ENCODE measurements around the gene TGIF1.

The TGIF1 gene

GRCh38 chr18:3440341-3440740, 9.6 kb upstream of the TGIF1 start:
- DNase-seq = no peak

GRCh38 chr18:3441290-3441689, 8.7 kb upstream of the TGIF1 start:
- peak; percentile 29 for DNase-seq

DNA sequence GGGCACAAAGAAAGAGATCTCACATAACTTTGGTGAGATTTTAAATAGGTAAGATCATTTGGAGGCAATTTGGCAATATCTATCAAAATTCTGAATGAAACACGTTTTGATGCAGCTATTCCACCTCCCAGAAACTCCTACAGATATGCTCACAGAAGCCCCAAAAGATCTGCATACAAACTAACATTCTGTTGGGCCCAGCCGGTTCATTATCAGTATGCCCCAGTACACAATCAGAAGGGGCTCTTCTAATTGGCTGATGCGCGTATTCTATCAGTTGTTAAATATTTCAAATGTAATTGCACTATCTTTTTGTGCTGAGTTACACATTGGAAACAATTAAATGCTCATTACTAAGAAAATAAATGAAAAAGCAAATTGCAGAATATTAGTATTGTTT, 7.1 kb upstream of the TGIF1 start:
- DNase-seq = no peak

DNA sequence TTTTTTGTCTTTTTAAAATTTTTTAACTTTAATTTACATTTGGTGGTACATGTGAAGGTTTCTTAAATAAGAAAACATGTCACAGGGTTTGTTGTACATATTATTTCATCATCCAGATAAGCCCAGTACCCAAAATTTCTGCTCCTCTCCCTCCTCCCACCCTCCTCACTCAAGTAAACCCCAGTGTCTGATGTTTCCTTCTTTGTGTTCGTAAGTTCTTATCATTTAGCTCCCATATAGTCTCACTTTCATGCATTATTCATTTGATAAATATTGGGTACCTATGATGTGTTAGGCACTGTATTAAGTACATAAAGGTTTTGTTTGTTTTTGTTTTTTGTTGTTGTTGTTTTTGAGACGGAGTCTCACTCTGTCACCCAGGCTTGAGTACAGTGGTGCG, 5.7 kb upstream of the TGIF1 start:
- no peak for DNase-seq

GRCh38 chr18:3444954-3445353, 5.0 kb upstream of the TGIF1 start:
- DNase-seq = no peak

- no peak for DNase-seq
Observed at GRCh38 chr18:3447068-3447894, 2.7 kb upstream of the TGIF1 start.

- peak; percentile 93 for DNase-seq
Observed at GRCh38 chr18:3447895-3448837, 1.8 kb upstream of the TGIF1 start.

GRCh38 chr18:3448838-3449511, 997 bp upstream of the TGIF1 start:
- peak; percentile 87 for DNase-seq

GRCh38 chr18:3449512-3450011, 410 bp upstream of the TGIF1 start:
- DNase-seq = peak; percentile 85

GRCh38 chr18:3450799-3451182, 819 bp downstream of the TGIF1 start:
- no peak for DNase-seq

- DNase-seq = peak; percentile 96
Observed at GRCh38 chr18:3451183-3451988, 1.4 kb downstream of the TGIF1 start.

GRCh38 chr18:3451989-3452749, 2.2 kb downstream of the TGIF1 start:
- DNase-seq = peak; percentile 29

DNA sequence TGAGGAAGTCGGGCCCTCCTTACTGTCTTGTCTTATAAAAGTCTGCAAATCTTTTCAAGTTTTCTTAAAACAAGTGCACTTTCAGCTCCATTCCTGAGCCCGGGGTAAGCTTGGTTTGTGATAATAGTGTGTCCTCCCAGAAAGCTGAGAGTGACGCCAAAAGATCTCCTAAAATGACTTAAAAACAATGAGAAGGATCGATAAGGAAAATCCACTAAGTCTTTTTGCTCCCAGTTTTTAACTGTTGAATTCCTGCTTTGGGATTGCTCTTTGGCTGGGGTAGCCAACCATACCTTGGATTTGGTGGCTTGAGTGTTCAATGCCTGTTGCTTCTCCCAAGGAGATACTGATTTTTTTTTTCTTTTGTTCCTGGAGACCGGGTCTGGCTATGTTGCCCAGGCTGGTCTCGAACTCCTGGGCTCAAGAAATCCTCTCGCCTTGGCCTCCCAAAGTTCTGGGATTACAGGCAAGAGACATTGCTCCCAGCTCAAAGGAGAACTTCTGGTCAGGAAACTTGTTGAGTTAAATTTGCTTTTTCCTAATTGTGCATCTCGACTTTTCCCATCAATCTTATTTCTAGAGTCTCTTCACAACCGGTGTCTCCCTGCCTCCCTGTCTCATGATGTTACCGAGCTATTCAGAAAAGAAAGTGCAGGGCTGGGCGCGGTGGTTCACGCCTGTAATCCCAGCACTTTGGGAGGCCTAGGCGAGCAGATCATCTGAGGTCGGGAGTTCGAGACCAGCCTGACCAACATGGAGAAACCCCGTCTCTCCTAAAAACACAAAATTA, 3.0 kb downstream of the TGIF1 start:
- no peak for DNase-seq

DNA sequence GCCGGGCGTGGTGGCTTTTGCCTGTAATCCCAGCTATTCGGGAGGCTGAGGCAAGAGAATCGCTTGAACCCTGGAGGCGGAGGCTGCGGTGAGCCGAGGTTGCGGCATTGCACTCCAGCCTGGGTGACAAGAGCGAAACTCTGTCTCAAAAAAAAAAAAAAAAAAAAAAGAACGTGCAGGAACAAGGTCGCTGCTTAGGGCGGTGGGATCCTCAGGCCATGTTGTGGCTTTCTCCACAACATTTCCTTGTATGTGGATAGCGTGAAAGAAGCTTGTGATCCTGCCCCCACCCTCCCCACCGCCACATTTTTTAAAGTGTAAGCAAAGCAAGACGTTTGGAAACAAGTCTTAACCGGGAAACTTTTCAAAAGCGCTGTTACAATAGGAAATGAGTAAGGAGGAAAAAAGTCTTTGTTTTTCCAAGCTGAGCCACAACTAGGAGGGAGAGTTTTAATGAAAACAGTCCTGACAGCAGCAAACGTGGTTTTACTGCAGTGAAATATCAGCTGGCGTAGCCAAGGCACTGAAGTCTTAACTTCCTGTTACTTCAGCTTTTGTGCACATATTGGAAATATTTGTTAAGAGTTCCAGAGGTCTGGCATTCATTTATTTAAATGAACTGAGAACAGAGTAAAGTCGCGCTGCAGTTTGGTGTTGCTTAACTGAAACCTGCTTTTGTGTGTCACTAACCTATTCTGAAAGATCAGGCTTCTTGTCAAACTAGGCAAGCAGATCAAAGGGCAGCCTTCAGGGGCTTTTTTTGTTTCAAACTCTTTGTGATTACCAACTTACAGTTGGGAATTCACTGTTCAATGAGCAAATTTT, 3.8 kb downstream of the TGIF1 start:
- DNase-seq = peak; percentile 54

- DNase-seq = peak; percentile 66
Observed at GRCh38 chr18:3454365-3455089, 4.6 kb downstream of the TGIF1 start.

GRCh38 chr18:3455090-3455635, 5.2 kb downstream of the TGIF1 start:
- DNase-seq = no peak

DNA sequence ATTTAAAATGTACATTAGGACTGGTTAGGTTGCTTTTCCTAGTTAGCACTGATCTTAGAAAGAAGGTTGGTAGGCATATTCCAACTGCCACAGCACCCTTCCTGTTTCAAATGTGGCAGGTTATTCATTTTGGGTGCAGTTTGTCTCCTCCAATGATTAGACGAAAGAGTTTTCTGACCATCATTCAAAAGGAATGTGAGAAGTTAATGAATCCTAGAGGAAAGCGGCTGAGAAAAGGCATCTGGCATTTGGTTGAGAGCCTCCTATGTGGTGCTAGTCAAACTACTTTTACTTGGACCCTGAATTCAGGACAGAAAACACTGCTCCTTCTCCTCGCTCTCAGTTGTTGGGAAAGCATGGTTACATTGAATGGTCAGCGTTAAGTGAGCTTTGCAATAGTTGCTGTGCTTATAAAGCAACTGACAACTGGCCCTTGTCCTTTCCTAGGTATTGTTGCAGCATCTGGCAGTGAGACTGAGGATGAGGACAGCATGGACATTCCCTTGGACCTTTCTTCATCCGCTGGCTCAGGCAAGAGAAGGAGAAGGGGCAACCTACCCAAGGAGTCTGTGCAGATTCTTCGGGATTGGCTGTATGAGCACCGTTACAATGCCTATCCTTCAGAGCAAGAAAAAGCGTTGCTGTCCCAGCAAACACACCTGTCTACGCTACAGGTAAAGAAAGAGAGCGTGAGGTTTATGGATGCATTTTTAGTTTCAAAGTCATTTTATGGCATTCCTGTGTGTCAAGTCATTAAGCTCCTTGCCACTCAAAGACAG, 6.1 kb downstream of the TGIF1 start:
- DNase-seq = no peak

DNA sequence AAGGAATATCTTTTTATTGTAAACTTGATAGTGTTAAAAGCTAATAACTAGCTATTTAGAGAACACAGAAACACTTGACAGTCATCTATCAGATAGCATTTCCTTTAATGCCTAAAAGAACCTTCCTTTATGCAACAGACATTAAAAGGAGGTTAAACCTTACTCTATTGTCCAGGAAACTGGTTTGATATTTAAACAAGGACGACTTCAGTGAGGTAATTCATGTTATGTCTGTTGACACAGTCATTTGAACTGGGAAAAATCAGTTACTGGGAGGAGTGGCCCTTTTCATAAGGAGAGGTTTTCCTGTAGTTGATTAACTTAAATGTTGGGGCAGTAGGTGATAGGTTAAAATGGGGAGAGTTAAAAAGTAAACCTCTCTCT, 6.7 kb downstream of the TGIF1 start:
- no peak for DNase-seq
